SJSA1 (cell line): ENCODE data around the gene FBXO31. TPM values are rescaled to one million over a fixed set of nuclear protein-coding genes. Genes with fewer than 3 reads are reported as not detected.

Experiments used
- DNase-seq, 2 experiments: peaks; one replicate each; pipeline ENCODE4 v3.0.0-alpha.2; 2015 to 2020; ENCODE audit warnings: low spot score in 2 of 2, low read depth in 1 of 2
- H3K27ac ChIP-seq: fragments of 250-450 bp; sonication (Bioruptor Pico); 2 replicates; pipeline ENCODE4 v1.5.1; 2020; ENCODE audit warnings: mild to moderate bottlenecking, moderate library complexity
- H3K27me3 ChIP-seq: fragments of 250-450 bp; sonication (Bioruptor Pico); replicated peaks from 2 replicates; pipeline ENCODE4 v1.5.1; 2020; ENCODE audit warnings: mild to moderate bottlenecking, moderate library complexity
- H3K36me3 ChIP-seq: fragments of 250-450 bp; sonication (Bioruptor Pico); 2 replicates; pipeline ENCODE4 v1.5.1; 2020; ENCODE audit warnings: mild to moderate bottlenecking
- H3K4me1 ChIP-seq: fragments of 250-450 bp; sonication (Bioruptor Pico); replicated peaks from 2 replicates; pipeline ENCODE4 v1.6.1; 2021; ENCODE audit warnings: mild to moderate bottlenecking
- H3K4me3 ChIP-seq: fragments of 250-450 bp; sonication (Bioruptor Pico); 2 replicates; pipeline ENCODE4 v1.5.1; 2020; ENCODE audit warnings: mild to moderate bottlenecking
- H3K9me3 ChIP-seq: fragments of 250-450 bp; sonication (Bioruptor Pico); replicated peaks from 2 replicates; pipeline ENCODE4 v1.5.1; 2020; ENCODE audit warnings: mild to moderate bottlenecking
- total RNA-seq: library from RNA; depleted of rRNA; stranded (reverse); fragments of >200 nt; shearing (Covaris generic); gene quantifications from 2 replicates; pipeline ENCODE4 v1.2.3, GENCODE V29; 2014

The FBXO31 gene
- total RNA-seq, 1 experiment from 2014 or later, result 26.2 TPM

- Histone ChIP-seq H3K4me3 (no peak overlapping the region), H3K9me3 (no peaks in the 10 kb centered on the region), H3K27me3 (no peaks in the 10 kb centered on the region), H3K27ac (no peak overlapping the region), H3K36me3 (peaks cover 80% of the 10 kb centered on the region), H3K4me1 (no peaks in the 10 kb centered on the region)
- no peak for DNase-seq
Measured at GRCh38 chr16:87417528-87417910, 33.9 kb upstream of the FBXO31 start.

DNA sequence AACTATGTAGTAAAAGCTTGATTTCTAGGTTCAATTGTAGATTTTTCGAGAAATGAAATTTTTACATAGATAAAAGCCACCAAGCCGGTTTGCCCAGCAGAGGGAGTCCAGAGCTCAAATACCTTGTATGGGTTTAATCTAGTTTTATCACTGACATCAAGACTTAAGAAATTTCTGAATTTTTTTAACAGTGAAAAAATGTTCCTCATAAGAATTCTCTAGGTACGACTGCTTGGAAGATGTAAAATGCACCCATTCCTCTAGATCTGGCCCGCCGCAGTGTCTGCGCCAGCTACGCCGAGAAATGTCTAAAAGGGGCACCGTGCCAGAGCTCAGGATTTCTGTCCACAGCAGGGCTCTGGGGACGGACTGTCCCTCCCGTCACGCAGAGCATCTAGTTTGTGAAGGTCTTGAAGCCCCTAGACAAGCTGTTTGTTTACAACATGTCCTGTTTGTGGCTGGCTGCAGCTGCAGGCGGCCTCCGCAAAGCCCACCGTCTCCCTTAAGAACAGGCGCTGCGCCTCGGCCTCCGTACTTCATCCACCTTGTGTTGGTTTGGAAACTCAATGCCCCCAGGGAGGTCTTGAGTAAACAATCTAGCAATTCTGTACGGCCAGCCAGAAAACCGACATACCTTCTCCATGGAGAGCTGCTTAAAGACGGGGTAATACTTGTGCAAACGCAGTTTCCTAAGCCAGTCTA lies 33.4 kb upstream of the FBXO31 start:
- no peak overlapping the region for H3K4me3 ChIP-seq
- H3K27ac ChIP-seq, result no peak overlapping the region
- no peaks in the 10 kb centered on the region for H3K4me1 ChIP-seq
- DNase-seq, result peak in 1 of 2 experiments; percentile 42
- no peaks in the 10 kb centered on the region for H3K27me3 ChIP-seq
- H3K36me3 ChIP-seq, result peaks cover 83% of the 10 kb centered on the region
- no peaks in the 10 kb centered on the region for H3K9me3 ChIP-seq

DNA sequence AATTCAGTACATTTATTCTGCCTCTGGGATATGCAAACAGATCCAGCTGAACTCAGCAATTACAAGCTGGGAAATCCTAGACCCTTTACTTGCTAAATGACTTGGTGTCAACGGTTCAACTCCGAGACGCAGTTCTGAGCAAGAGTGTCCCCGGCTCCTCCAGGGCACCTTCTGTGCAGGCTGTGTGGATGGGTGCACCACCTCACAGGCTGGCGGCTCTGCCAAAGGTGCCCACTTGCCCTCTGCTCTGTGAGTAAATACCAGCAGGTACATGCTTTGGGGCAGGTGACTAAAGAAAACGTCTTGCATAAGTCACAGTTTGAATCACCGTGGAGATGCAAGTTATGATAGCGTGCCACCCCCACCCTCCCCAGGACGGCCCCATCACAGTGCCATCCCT lies 31.9 kb upstream of the FBXO31 start:
- H3K4me1 ChIP-seq, result no peaks in the 10 kb centered on the region
- no peaks in the 10 kb centered on the region for H3K9me3 ChIP-seq
- H3K4me3 ChIP-seq, result no peak overlapping the region
- H3K27me3 ChIP-seq, result no peaks in the 10 kb centered on the region
- no peak overlapping the region for H3K27ac ChIP-seq
- no peak for DNase-seq
- peaks cover 82% of the 10 kb centered on the region for H3K36me3 ChIP-seq

- DNase-seq, result no peak
- Histone ChIP-seq H3K9me3 (no peaks in the 10 kb centered on the region), H3K36me3 (peaks cover 79% of the 10 kb centered on the region), H3K27me3 (no peaks in the 10 kb centered on the region), H3K27ac (no peak overlapping the region), H3K4me1 (no peaks in the 10 kb centered on the region), H3K4me3 (no peak overlapping the region)
Measured at GRCh38 chr16:87414251-87414680, 30.7 kb upstream of the FBXO31 start.

- Histone ChIP-seq H3K27ac (no peak overlapping the region), H3K4me3 (no peak overlapping the region), H3K9me3 (no peaks in the 10 kb centered on the region), H3K36me3 (peaks cover 79% of the 10 kb centered on the region), H3K27me3 (0 out of 2 replicates have a peak, but pooled peaks cover 4% of the 10 kb centered on the region), H3K4me1 (no peaks in the 10 kb centered on the region)
- DNase-seq, result no peak
Measured at GRCh38 chr16:87412996-87413421, 29.4 kb upstream of the FBXO31 start.

DNA sequence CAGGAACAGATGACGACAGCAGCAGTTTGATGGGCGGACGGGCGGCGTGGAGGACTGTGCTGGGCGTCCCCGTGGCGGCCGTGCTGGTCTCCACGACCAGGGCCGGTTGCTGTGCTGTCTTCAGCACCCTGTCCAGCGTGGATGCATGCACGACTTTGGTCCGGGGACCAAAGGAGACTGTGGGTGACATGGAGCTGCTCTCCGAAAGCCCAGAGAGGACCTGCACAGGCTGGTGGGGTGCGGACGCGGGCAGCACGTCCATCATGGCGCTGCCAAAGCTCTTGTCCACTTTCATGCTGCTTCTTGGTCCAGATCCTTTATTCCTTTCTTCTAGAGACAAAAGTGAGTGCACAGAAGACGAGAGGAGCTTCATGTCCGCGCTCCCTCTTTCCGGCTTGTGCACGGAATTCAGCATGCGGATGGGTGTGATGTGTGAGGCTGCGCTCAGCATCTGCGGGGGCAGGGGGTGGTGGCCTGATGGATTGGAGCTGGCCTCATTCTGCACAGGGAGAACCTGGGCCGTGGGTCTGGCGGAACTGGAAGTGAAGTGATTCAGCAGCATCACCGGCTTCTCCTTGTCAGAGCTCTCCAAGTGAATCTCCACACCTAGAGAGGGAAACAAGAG lies 28.9 kb upstream of the FBXO31 start:
- H3K4me1 ChIP-seq, result no peaks in the 10 kb centered on the region
- H3K9me3 ChIP-seq, result no peaks in the 10 kb centered on the region
- H3K27me3 ChIP-seq, result 0 out of 2 replicates have a peak, but pooled peaks cover 4% of the 10 kb centered on the region
- no peak overlapping the region for H3K27ac ChIP-seq
- no peak overlapping the region for H3K4me3 ChIP-seq
- DNase-seq, result no peak
- peaks cover 77% of the 10 kb centered on the region for H3K36me3 ChIP-seq

- H3K4me3 ChIP-seq, result no peak overlapping the region
- H3K9me3 ChIP-seq, result no peaks in the 10 kb centered on the region
- no peaks in the 10 kb centered on the region for H3K4me1 ChIP-seq
- no peak for DNase-seq
- H3K36me3 ChIP-seq, result peaks cover 77% of the 10 kb centered on the region
- 0 out of 2 replicates have a peak, but pooled peaks cover 4% of the 10 kb centered on the region for H3K27me3 ChIP-seq
- no peak overlapping the region for H3K27ac ChIP-seq
Measured at GRCh38 chr16:87411375-87412271, 28.0 kb upstream of the FBXO31 start.

DNA sequence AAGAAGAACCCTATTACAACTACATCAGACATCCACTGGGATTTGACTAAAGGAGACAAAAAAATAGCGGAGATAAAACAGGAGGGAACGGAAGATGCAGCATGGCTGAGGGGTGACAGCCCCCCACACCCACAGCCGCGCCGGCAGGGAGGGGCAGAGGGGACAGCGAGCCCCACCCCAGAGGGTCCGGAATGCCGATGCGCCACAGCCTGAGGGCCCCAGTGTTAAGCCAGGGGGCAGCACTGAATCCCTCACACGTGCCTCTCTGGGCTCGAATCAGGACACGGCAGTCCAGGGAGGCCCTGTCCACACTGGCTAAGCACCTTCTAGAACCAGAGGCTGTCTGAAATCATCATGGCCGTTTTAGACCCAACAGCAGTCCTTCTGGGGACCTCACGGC lies 27.4 kb upstream of the FBXO31 start:
- Histone ChIP-seq H3K36me3 (peaks cover 75% of the 10 kb centered on the region), H3K27me3 (0 out of 2 replicates have a peak, but pooled peaks cover 4% of the 10 kb centered on the region), H3K9me3 (no peaks in the 10 kb centered on the region), H3K27ac (no peak overlapping the region), H3K4me3 (no peak overlapping the region), H3K4me1 (no peaks in the 10 kb centered on the region)
- DNase-seq, result no peak

DNA sequence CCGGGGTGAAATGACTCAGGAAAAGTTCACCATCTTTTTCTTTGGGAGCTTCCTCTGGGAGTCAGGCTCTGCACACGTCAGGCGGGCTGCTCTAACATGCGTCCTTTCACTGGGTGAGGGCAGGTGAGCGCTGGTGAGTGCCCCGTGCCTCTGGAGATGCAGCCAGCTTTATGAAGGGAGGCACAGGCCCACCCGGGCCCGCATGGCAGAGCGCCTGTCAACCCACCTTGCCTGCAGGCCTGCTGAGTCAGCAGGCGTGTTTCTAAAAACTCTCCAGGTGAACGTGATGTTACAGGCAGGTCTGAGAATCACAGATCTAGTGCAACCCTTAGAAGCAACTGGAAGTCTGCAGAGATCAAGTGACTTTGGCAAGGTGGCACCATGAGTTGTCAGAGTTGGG lies 27.0 kb upstream of the FBXO31 start:
- no peak for DNase-seq
- H3K36me3 ChIP-seq, result peaks cover 72% of the 10 kb centered on the region
- H3K27ac ChIP-seq, result no peak overlapping the region

DNA sequence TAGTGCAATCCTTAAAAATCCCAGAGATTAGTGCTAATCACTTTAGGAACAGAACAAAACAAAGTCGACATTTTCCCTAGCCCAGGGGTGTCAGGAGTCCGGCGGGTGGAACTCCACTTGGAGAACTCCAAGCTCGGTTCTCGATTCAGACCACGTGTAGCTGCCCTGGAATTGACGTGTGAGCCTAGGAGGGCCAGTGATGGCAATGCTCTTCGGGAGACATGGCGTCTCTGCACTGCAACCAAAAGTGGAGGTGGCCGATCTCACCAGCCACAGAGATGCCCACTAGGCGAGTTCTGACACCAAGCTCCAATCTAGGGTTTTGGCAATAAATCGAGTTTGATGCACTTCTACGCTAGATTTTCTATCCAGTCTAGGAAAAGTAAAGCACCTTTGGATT lies 26.2 kb upstream of the FBXO31 start:
- Histone ChIP-seq H3K27me3 (0 out of 2 replicates have a peak, but pooled peaks cover 4% of the 10 kb centered on the region), H3K4me1 (no peaks in the 10 kb centered on the region), H3K36me3 (peaks cover 73% of the 10 kb centered on the region), H3K4me3 (no peak overlapping the region), H3K27ac (no peak overlapping the region), H3K9me3 (no peaks in the 10 kb centered on the region)
- DNase-seq, result no peak

More for the DNA sequence above, 27.0 kb upstream of the FBXO31 start:
- Histone ChIP-seq H3K4me3 (no peak overlapping the region), H3K4me1 (no peaks in the 10 kb centered on the region), H3K9me3 (no peaks in the 10 kb centered on the region), H3K27me3 (0 out of 2 replicates have a peak, but pooled peaks cover 4% of the 10 kb centered on the region)

DNA sequence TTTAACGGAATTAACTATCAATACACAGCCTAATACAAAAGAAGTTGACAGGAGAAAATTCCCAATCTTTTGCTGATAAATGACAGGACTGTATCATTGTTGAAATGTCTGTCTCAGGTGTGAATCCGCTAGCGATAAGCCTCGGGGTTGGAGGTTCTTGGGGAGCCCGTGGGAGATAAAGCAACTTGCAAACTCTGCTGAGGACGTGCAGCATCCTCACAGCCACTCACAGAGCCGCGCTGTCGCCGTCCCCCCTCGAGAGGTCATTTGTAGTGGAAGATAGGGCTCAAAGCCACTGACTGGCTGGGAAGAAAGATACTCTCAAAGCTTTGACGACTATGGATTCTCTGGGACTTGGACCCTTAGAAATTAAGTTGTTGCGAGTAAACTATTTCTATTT lies 25.6 kb upstream of the FBXO31 start:
- H3K9me3 ChIP-seq, result no peaks in the 10 kb centered on the region
- no peak overlapping the region for H3K4me3 ChIP-seq
- no peaks in the 10 kb centered on the region for H3K4me1 ChIP-seq
- H3K27ac ChIP-seq, result no peak overlapping the region
- no peak for DNase-seq
- 0 out of 2 replicates have a peak, but pooled peaks cover 4% of the 10 kb centered on the region for H3K27me3 ChIP-seq
- H3K36me3 ChIP-seq, result peaks cover 74% of the 10 kb centered on the region

- Histone ChIP-seq H3K36me3 (peaks cover 80% of the 10 kb centered on the region), H3K4me1 (no peaks in the 10 kb centered on the region), H3K27ac (no peak overlapping the region), H3K9me3 (no peaks in the 10 kb centered on the region), H3K27me3 (0 out of 2 replicates have a peak, but pooled peaks cover 4% of the 10 kb centered on the region), H3K4me3 (no peak overlapping the region)
- DNase-seq, result no peak
Measured at GRCh38 chr16:87407511-87408112, 24.0 kb upstream of the FBXO31 start.

DNA sequence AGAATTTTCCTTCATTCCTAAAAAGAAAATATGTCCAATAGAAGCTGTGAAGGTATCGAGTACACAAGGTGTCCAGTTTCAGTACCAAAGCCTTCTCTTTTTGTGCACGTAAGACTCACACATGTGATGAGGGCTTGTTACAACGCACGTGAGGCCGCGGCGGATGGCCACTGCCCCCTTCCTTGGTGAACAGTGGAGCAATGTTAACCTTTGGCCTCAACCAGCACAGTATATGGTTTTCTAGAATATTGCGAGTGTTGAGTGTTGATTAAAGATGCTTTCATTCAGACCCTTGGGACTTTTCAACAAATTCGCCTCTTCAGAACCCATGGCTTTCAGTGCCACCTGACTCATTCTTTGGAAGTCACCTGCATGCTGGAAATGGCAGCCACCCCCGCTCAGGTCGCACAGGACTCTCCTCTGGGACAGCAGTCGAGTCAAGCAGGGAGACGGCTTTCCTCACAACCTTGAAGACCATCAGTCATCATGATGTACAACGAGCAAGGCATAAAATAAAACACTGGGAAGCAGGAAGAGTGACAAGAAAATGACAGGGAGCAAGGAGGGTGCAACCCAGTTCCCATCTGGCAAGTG lies 23.0 kb upstream of the FBXO31 start:
- Histone ChIP-seq H3K4me3 (no peak overlapping the region), H3K36me3 (peaks cover 77% of the 10 kb centered on the region), H3K27me3 (0 out of 2 replicates have a peak, but pooled peaks cover 4% of the 10 kb centered on the region), H3K27ac (no peak overlapping the region), H3K9me3 (no peaks in the 10 kb centered on the region), H3K4me1 (no peaks in the 10 kb centered on the region)
- no peak for DNase-seq
